ENCODE measurements around the gene BRICD5.

DNA sequence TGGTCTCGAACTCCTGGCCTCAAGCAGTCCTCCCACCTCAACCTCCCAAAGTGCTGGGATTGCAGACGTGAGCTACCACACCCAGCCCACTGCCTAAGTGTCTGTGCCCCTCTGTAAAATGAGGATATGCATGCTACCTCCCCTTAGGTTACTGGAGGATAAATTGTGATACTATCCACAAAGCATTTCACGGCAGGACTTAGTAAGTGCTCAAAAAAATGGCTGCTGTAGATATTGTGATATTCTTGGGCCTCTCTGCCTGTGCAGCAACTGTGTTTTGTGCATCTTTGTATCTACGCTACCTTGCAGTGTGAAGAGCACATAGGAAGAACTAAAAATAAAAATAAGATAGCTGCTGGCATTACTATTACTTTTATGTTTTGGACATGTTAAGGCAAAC is 12.4 kb downstream of the BRICD5 start:
- TF ChIP-seq, protein P1, sequence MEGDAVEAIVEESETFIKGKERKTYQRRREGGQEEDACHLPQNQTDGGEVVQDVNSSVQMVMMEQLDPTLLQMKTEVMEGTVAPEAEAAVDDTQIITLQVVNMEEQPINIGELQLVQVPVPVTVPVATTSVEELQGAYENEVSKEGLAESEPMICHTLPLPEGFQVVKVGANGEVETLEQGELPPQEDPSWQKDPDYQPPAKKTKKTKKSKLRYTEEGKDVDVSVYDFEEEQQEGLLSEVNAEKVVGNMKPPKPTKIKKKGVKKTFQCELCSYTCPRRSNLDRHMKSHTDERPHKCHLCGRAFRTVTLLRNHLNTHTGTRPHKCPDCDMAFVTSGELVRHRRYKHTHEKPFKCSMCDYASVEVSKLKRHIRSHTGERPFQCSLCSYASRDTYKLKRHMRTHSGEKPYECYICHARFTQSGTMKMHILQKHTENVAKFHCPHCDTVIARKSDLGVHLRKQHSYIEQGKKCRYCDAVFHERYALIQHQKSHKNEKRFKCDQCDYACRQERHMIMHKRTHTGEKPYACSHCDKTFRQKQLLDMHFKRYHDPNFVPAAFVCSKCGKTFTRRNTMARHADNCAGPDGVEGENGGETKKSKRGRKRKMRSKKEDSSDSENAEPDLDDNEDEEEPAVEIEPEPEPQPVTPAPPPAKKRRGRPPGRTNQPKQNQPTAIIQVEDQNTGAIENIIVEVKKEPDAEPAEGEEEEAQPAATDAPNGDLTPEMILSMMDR (IDR thresholded peaks at IDR 0.05): no peak
- no peak for TF ChIP-seq EZH2phosphoT487 (IDR thresholded peaks at IDR 0.05)
